NCI-H1436 (cell line): ENCODE data around the gene HIBADH.
"Not testable (repeated sequence)": the region's sequence is repeated elsewhere in the genome, so short reads cannot be mapped to it uniquely, and the experiment has no call there.

ENCODE experiments used
- DNase-seq: peaks from one replicate; lab custom pipeline; 2025; lab: John Stamatoyannopoulos, UW

HIBADH gene

GRCh38 chr7:27600247-27600646 lies 62.4 kb downstream of the HIBADH start:
- no peak for DNase-seq

- DNase-seq: no peak
These were observed 67.7 kb downstream of the HIBADH start for GRCh38 chr7:27595009-27595408.

GRCh38 chr7:27593226-27593625 lies 69.5 kb downstream of the HIBADH start:
- no peak for DNase-seq

- DNase-seq: no peak
These were observed 72.3 kb downstream of the HIBADH start for GRCh38 chr7:27590416-27590815.

- DNase-seq: no peak
These were observed 75.3 kb downstream of the HIBADH start for GRCh38 chr7:27587429-27587828.

- peak; percentile 43 for DNase-seq
These were observed 75.9 kb downstream of the HIBADH start for GRCh38 chr7:27586825-27587224.

- DNase-seq: no peak
These were observed 76.8 kb downstream of the HIBADH start for GRCh38 chr7:27585781-27586447.

GRCh38 chr7:27581906-27582305 lies 80.8 kb downstream of the HIBADH start:
- DNase-seq: no peak

GRCh38 chr7:27581119-27581518 lies 81.6 kb downstream of the HIBADH start:
- no peak for DNase-seq

- no peak for DNase-seq
These were observed 83.1 kb downstream of the HIBADH start for GRCh38 chr7:27579565-27579964.

- not testable (repeated sequence) for DNase-seq
These were observed 84.5 kb downstream of the HIBADH start for GRCh38 chr7:27578169-27578568.

- peak; percentile 32 for DNase-seq
These were observed 86.2 kb downstream of the HIBADH start for GRCh38 chr7:27576360-27576944.

- no peak for DNase-seq
These were observed 87.1 kb downstream of the HIBADH start for GRCh38 chr7:27575613-27576012.

GRCh38 chr7:27569106-27569505 lies 93.6 kb downstream of the HIBADH start:
- DNase-seq: no peak

GRCh38 chr7:27567266-27567665 lies 95.4 kb downstream of the HIBADH start:
- DNase-seq: no peak

GRCh38 chr7:27564881-27565482 lies 97.7 kb downstream of the HIBADH start:
- no peak for DNase-seq

GRCh38 chr7:27560706-27561235 lies 101.9 kb downstream of the HIBADH start:
- DNase-seq: no peak

GRCh38 chr7:27555670-27556069 lies 107.0 kb downstream of the HIBADH start:
- no peak for DNase-seq

GRCh38 chr7:27554826-27555225 lies 107.9 kb downstream of the HIBADH start:
- no peak for DNase-seq

- DNase-seq: no peak
These were observed 109.4 kb downstream of the HIBADH start for GRCh38 chr7:27553273-27553672.

- peak; percentile 20 for DNase-seq
These were observed 110.8 kb downstream of the HIBADH start for GRCh38 chr7:27551803-27552400.

GRCh38 chr7:27549606-27550005 lies 113.1 kb downstream of the HIBADH start:
- no peak for DNase-seq

- no peak for DNase-seq
These were observed 114.4 kb downstream of the HIBADH start for GRCh38 chr7:27548304-27548703.
